Neural progenitor cell (in vitro differentiated cells): ENCODE measurements around the gene RAX. TPM values are rescaled to one million over a fixed set of nuclear protein-coding genes. Genes with fewer than 3 reads are reported as not detected.

ENCODE experiments used
- DNase-seq: peaks from one replicate; pipeline ENCODE4 v3.0.0-alpha.2; 2016; ENCODE audit warnings: low spot score
- H2AFZ ChIP-seq: fragments of 200-600 bp; sonication (generic); replicated peaks from 2 replicates; pipeline ENCODE4 v1.6.1; 2016; ENCODE audit warnings: antibody characterized with exemption
- H3F3A ChIP-seq: fragments of 200-600 bp; sonication (generic); 2 replicates; pipeline ENCODE4 v1.6.1; 2016; ENCODE audit warnings: antibody characterized with exemption, low read depth
- H3K27ac ChIP-seq: fragments of 200-600 bp; sonication (generic); 2 replicates; pipeline ENCODE4 v1.5.1; 2016; ENCODE audit warnings: mild to moderate bottlenecking
- H3K27me3 ChIP-seq: fragments of 200-600 bp; sonication (generic); 2 replicates; pipeline ENCODE4 v1.6.1; 2016; ENCODE audit warnings: mild to moderate bottlenecking, moderate library complexity
- H3K36me3 ChIP-seq: fragments of 200-600 bp; sonication (generic); 2 replicates; pipeline ENCODE4 v1.5.1; 2016
- H3K4me1 ChIP-seq: fragments of 200-600 bp; sonication (generic); 2 replicates; pipeline ENCODE4 v1.6.1; 2016; ENCODE audit warnings: mixed run types
- H3K4me2 ChIP-seq: fragments of 200-600 bp; sonication (generic); 2 replicates; pipeline ENCODE4 v1.6.1; 2016
- H3K4me3 ChIP-seq: fragments of 200-600 bp; sonication (generic); 2 replicates; pipeline ENCODE4 v1.5.1; 2016
- H3K79me2 ChIP-seq: fragments of 200-600 bp; sonication (generic); 2 replicates; pipeline ENCODE4 v1.6.1; 2016; ENCODE audit warnings: low read depth
- H3K9ac ChIP-seq: fragments of 200-600 bp; sonication (generic); 2 replicates; pipeline ENCODE4 v1.6.1; 2016
- H3K9me3 ChIP-seq: fragments of 200-600 bp; sonication (generic); 2 replicates; pipeline ENCODE4 v1.5.1; 2016; ENCODE audit warnings: low read depth
- H4K20me1 ChIP-seq: fragments of 200-600 bp; sonication (generic); 2 replicates; pipeline ENCODE4 v1.6.1; 2016; ENCODE audit warnings: low read depth
- H3K27ac Mint-ChIP-seq: 3 replicates; pipeline ENCODE4 v1.8.0; 2021; ENCODE audit warnings: mixed read lengths
- H3K27me3 Mint-ChIP-seq: 2 replicates; pipeline ENCODE4 v1.8.0; 2022; ENCODE audit warnings: low read depth, mild to moderate bottlenecking, inconsistent platforms, moderate library complexity, mixed read lengths; ENCODE audit not compliant: insufficient read depth
- H3K36me3 Mint-ChIP-seq: 3 replicates; pipeline ENCODE4 v1.8.0; 2021; ENCODE audit warnings: mixed read lengths
- H3K4me1 Mint-ChIP-seq: 3 replicates; pipeline ENCODE4 v1.8.0; 2021; ENCODE audit warnings: mixed read lengths
- H3K4me3 Mint-ChIP-seq: 3 replicates; pipeline ENCODE4 v1.8.0; 2021; ENCODE audit warnings: mild to moderate bottlenecking, moderate library complexity, mixed read lengths
- H3K9me3 Mint-ChIP-seq: 3 replicates; pipeline ENCODE4 v1.8.0; 2020; ENCODE audit warnings: mixed read lengths
- CTCF ChIP-seq: fragments of 200-600 bp; sonication (generic); IDR thresholded peaks from 2 replicates; pipeline ENCODE4 v1.5.1; 2017; ENCODE audit warnings: antibody characterized with exemption, mild to moderate bottlenecking
- EZH2 ChIP-seq: fragments of 200-600 bp; sonication (generic); IDR thresholded peaks from 2 replicates; pipeline ENCODE4 v1.6.1; 2017; ENCODE audit warnings: antibody characterized with exemption, mild to moderate bottlenecking, moderate library complexity
- EZH2phosphoT487 ChIP-seq: fragments of 200-600 bp; sonication (generic); IDR thresholded peaks from 2 replicates; pipeline ENCODE4 v1.6.1; 2017; ENCODE audit warnings: antibody characterized with exemption
- total RNA-seq: library from RNA; depleted of rRNA; stranded (reverse); fragments of >200 nt; gene quantifications from 2 replicates; pipeline ENCODE4 v1.2.3, GENCODE V29; 2015; ENCODE audit warnings: low replicate concordance

Gene RAX
- total RNA-seq, 1 donor from 2014 or later = 20.7 TPM

GRCh38 chr18:59271606-59272220 lies 1.5 kb downstream of the RAX start:
- H2AFZ ChIP-seq = no peak overlapping the region
- peaks cover 82% of the 10 kb centered on the region for H3K27me3 Mint-ChIP-seq
- peaks cover 80% of the 10 kb centered on the region for H3K27me3 ChIP-seq
- peaks cover 36% of the 10 kb centered on the region for H3K4me1 Mint-ChIP-seq
- H4K20me1 ChIP-seq = peaks cover 76% of the 10 kb centered on the region
- DNase-seq = peak; percentile 26
- peaks cover 2% of the 10 kb centered on the region for H3K9me3 Mint-ChIP-seq
- no peak overlapping the region for H3K27ac Mint-ChIP-seq
- H3K36me3 ChIP-seq = peaks cover 25% of the 10 kb centered on the region
- no peaks in the 10 kb centered on the region for H3K36me3 Mint-ChIP-seq
- no peak overlapping the region for H3K27ac ChIP-seq
- peak overlapping the region; percentile 92 for H3K4me2 ChIP-seq
- peaks cover 43% of the 10 kb centered on the region for H3K79me2 ChIP-seq
- H3K4me3 ChIP-seq = peak overlapping the region; percentile 78
- TF ChIP-seq EZH2phosphoT487 (no peak), EZH2 (no peak), CTCF (no peak)
- no peak overlapping the region for H3K9ac ChIP-seq
- peak overlapping the region; percentile 43 for H3K4me3 Mint-ChIP-seq
- peaks cover 52% of the 10 kb centered on the region for H3K4me1 ChIP-seq
- peaks cover 82% of the 10 kb centered on the region for H3F3A ChIP-seq
- no peaks in the 10 kb centered on the region for H3K9me3 ChIP-seq

GRCh38 chr18:59270689-59271257 lies 2.5 kb downstream of the RAX start:
- Histone ChIP-seq H2AFZ (no peak overlapping the region), H3K27me3 (peaks cover 87% of the 10 kb centered on the region), H4K20me1 (peaks cover 83% of the 10 kb centered on the region), H3K27ac (no peak overlapping the region), H3K9me3 (no peaks in the 10 kb centered on the region), H3K9ac (no peak overlapping the region), H3F3A (peaks cover 82% of the 10 kb centered on the region), H3K4me3 (peak overlapping the region; percentile 78), H3K4me2 (peak overlapping the region; percentile 92), H3K79me2 (peaks cover 43% of the 10 kb centered on the region), H3K36me3 (peaks cover 25% of the 10 kb centered on the region), H3K4me1 (peaks cover 47% of the 10 kb centered on the region)
- peaks cover 27% of the 10 kb centered on the region for H3K4me1 Mint-ChIP-seq
- peak overlapping the region; percentile 21 for H3K4me3 Mint-ChIP-seq
- TF ChIP-seq EZH2phosphoT487 (no peak), CTCF (no peak), EZH2 (no peak)
- H3K9me3 Mint-ChIP-seq = peaks cover 2% of the 10 kb centered on the region
- peaks cover 84% of the 10 kb centered on the region for H3K27me3 Mint-ChIP-seq
- no peaks in the 10 kb centered on the region for H3K36me3 Mint-ChIP-seq
- DNase-seq = no peak
- H3K27ac Mint-ChIP-seq = no peak overlapping the region

- peaks cover 2% of the 10 kb centered on the region for H3K9me3 Mint-ChIP-seq
- Histone ChIP-seq H3K9me3 (no peaks in the 10 kb centered on the region), H2AFZ (no peak overlapping the region), H3K27me3 (peaks cover 99% of the 10 kb centered on the region), H3K4me2 (peak overlapping the region; percentile 92), H3K9ac (no peak overlapping the region), H3K79me2 (peaks cover 43% of the 10 kb centered on the region), H3K27ac (no peak overlapping the region), H3K4me1 (peaks cover 45% of the 10 kb centered on the region), H3K36me3 (peaks cover 25% of the 10 kb centered on the region), H4K20me1 (peaks cover 83% of the 10 kb centered on the region), H3F3A (peaks cover 82% of the 10 kb centered on the region), H3K4me3 (peak overlapping the region; percentile 78)
- H3K4me3 Mint-ChIP-seq = peak overlapping the region; percentile 76
- DNase-seq = no peak
- H3K36me3 Mint-ChIP-seq = no peaks in the 10 kb centered on the region
- no peak overlapping the region for H3K27ac Mint-ChIP-seq
- peaks cover 86% of the 10 kb centered on the region for H3K27me3 Mint-ChIP-seq
- TF ChIP-seq CTCF (no peak), EZH2phosphoT487 (no peak), EZH2 (no peak)
- H3K4me1 Mint-ChIP-seq = peaks cover 19% of the 10 kb centered on the region
Measured at GRCh38 chr18:59269563-59270119, 3.6 kb downstream of the RAX start.
